Testis (tissue), 3 donors: ENCODE measurements around the gene PTPRR. TPM values are rescaled to one million over a fixed set of nuclear protein-coding genes. Genes with fewer than 3 reads are reported as not detected.

Experiments
- DNase-seq: peaks from one replicate; pipeline ENCODE4 v3.0.0-alpha.2; 2019
- H3K27ac ChIP-seq, 2 donors: fragments of 200-600 bp; sonication (generic); one replicate each; pipeline ENCODE4 v1.5.1; 2019
- H3K27me3 ChIP-seq: fragments of 200-600 bp; sonication (generic); one replicate; pipeline ENCODE4 v1.5.1; 2019
- H3K36me3 ChIP-seq: fragments of 200-600 bp; sonication (generic); one replicate; pipeline ENCODE4 v1.5.1; 2017; ENCODE audit warnings: low read depth; ENCODE audit errors: missing control alignments
- H3K4me1 ChIP-seq: fragments of 200-600 bp; sonication (generic); one replicate; pipeline ENCODE4 v1.5.1; 2019
- H3K4me3 ChIP-seq, 2 donors: fragments of 200-600 bp; sonication (generic); one replicate each; pipeline ENCODE4 v1.5.1; 2017 to 2019
- H3K9me3 ChIP-seq: fragments of 200-600 bp; sonication (generic); one replicate; pipeline ENCODE4 v1.5.1; 2017
- POLR2A ChIP-seq: fragments of 450-650 bp; IDR thresholded peaks from one replicate; pipeline ENCODE4 v1.6.1; 2017; ENCODE audit warnings: antibody characterized with exemption, mild to moderate bottlenecking, moderate library complexity
- WGBS, 2 donors: methylation state at CpG; one replicate each; pipeline ENCODE4 v1.1.5; 2018; 5-methylcytosine and 5-hydroxymethylcytosine counted together
- intact Hi-C: fragments of 100-400 bp; cut with DNase I; formaldehyde crosslinking; loops from one replicate; pipeline ENCODE4 v1.15.1; 2023; ENCODE audit warnings: low total_unique reads
- polyA plus RNA-seq: library from polyadenylated mRNA; stranded (reverse); fragments of 350-450 nt; fragmentation: Illumina TruSeq; extraction: RNeasy Lipid Tissue Mini Kit (QIAGEN cat#74804); gene quantifications from one replicate; pipeline ENCODE4 v1.2.3, GENCODE V29; 2014; ENCODE audit warnings: low read depth, low replicate concordance; ENCODE audit not compliant: insufficient read depth
- total RNA-seq, 2 donors: library from RNA; depleted of rRNA; stranded (reverse); fragments of >200 nt; gene quantifications; one replicate each; pipeline ENCODE4 v1.2.3, GENCODE V29; 2016
- TF ChIP-seq, protein P1 (sequence below), 3 experiments: fragments of 450-650 bp in 2 of 3; fragments of 200-600 bp in 1 of 3; sonication (generic) in 1 of 3; IDR thresholded peaks; one replicate each; pipeline ENCODE4 v1.5.1; 2016 to 2019; ENCODE audit warnings: antibody characterized with exemption in 3 of 3, mild to moderate bottlenecking in 2 of 3, moderate library complexity in 1 of 3

PTPRR gene
- total and polyA plus RNA-seq, 3 donors from 2014 or later, result 0.16 to 0.43 (median 0.24) TPM

DNA sequence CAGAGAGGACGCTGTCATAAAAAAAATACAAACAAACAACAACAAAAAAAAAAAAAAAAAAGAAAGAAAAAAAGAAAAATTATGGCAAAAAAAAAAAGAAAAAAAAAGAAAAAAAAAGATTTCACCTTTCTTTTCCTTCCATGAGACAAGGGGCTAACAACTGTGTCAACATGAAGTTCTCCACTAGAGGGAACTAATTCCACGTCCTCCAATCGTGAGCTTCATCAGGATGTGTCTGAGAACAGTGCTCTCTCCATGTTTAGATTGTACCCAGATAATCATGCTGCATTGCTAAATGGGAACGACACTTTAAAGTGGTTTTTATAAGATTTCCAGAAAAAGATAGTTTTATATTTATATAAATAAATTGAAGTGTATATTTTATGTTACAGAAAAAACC lies 187.2 kb downstream of the PTPRR start:
- Histone ChIP-seq H3K4me1 (no peaks in the 10 kb centered on the region), H3K27ac (no peak overlapping the region), H3K27me3 (no peaks in the 10 kb centered on the region), H3K36me3 (no peaks in the 10 kb centered on the region), H3K9me3 (no peaks in the 10 kb centered on the region), H3K4me3 (no peak overlapping the region)
- peak; percentile 28 for DNase-seq
- TF ChIP-seq, protein P1, sequence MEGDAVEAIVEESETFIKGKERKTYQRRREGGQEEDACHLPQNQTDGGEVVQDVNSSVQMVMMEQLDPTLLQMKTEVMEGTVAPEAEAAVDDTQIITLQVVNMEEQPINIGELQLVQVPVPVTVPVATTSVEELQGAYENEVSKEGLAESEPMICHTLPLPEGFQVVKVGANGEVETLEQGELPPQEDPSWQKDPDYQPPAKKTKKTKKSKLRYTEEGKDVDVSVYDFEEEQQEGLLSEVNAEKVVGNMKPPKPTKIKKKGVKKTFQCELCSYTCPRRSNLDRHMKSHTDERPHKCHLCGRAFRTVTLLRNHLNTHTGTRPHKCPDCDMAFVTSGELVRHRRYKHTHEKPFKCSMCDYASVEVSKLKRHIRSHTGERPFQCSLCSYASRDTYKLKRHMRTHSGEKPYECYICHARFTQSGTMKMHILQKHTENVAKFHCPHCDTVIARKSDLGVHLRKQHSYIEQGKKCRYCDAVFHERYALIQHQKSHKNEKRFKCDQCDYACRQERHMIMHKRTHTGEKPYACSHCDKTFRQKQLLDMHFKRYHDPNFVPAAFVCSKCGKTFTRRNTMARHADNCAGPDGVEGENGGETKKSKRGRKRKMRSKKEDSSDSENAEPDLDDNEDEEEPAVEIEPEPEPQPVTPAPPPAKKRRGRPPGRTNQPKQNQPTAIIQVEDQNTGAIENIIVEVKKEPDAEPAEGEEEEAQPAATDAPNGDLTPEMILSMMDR (IDR thresholded peaks at IDR 0.05), result peak; percentile 20 to 78 (median 62)
- no peak for TF ChIP-seq POLR2A
- intact Hi-C loops, result loop anchor here (10.0 kb wide), 1 partner anchor 281 kb away; no protein-coding TSS in a partner anchor
- WGBS, 2 donors, result 6 to 15% methylated on average over 4 of the region's 4 CpGs

DNA sequence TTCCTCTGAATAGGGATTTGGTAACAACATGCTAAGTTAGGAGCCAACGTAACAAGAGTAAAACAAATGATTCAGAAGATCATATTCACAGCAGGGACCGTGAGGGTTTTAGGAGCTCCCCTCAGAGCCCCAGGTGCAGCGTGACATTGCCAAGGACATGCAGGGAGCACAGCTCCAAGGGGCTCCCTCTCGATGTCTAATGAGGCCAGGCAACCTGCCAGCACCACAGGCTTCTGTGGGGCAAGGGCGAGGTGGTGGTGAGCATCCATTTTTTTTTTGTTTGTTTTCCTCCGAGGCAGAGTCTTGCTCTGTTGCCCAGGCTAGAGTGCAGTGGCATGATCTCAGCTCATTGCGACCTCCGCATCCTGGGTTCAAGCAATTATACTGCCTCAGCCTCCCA lies 188.3 kb downstream of the PTPRR start:
- 60 to 62% methylated on average over 8 of the region's 8 CpGs for WGBS, 2 donors
- H3K36me3 ChIP-seq, result no peaks in the 10 kb centered on the region

GRCh38 chr12:70730675-70731180 lies 189.8 kb downstream of the PTPRR start:
- Histone ChIP-seq H3K4me3 (no peak overlapping the region), H3K27ac (no peak overlapping the region), H3K27me3 (no peaks in the 10 kb centered on the region), H3K9me3 (no peaks in the 10 kb centered on the region), H3K4me1 (no peaks in the 10 kb centered on the region), H3K36me3 (no peaks in the 10 kb centered on the region)
- intact Hi-C loops, result loop anchor here (10.0 kb wide), 1 partner anchor 284 kb away; no protein-coding TSS in a partner anchor
- no peak for DNase-seq
- 83 to 84% methylated on average over 2 of the region's 2 CpGs for WGBS, 2 donors
- TF ChIP-seq POLR2A, result no peak

More for the DNA sequence above, 188.3 kb downstream of the PTPRR start:
- TF ChIP-seq, protein P1 (IDR thresholded peaks at IDR 0.05), result no peak
- Histone ChIP-seq H3K27ac (no peak overlapping the region), H3K27me3 (no peaks in the 10 kb centered on the region), H3K4me1 (no peaks in the 10 kb centered on the region), H3K9me3 (no peaks in the 10 kb centered on the region), H3K4me3 (no peak overlapping the region)
- DNase-seq, result no peak
- intact Hi-C loops, result loop anchor here (10.0 kb wide), 1 partner anchor 283 kb away; no protein-coding TSS in a partner anchor

DNA sequence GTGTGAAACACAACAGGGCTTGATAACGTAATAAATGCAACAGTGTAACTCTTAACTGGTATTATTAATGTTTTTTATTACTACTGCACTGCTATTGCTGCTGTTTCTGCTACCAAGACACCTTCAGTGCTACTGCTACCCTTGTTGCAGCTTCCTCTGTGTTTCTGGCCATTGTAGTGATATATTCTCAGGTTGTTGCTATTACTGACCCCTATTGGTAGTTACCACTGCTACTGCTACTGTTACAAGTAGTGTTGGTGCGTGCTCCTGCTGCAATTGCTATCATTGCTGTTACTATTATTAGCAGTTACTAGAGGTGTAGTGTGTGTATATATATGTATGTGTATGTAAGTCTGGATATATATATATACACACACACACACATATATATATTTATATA lies 196.1 kb downstream of the PTPRR start:
- intact Hi-C loops, result loop anchor here (10.0 kb wide), 1 partner anchor 130 kb away; no protein-coding TSS in a partner anchor
- H3K27me3 ChIP-seq, result no peaks in the 10 kb centered on the region
- H3K9me3 ChIP-seq, result no peaks in the 10 kb centered on the region
- TF ChIP-seq POLR2A, result no peak
- TF ChIP-seq, protein P1 (IDR thresholded peaks at IDR 0.05), result no peak
- 57 to 73% methylated on average over 2 of the region's 2 CpGs for WGBS, 2 donors
- DNase-seq, result no peak
- no peak overlapping the region for H3K4me3 ChIP-seq
- H3K4me1 ChIP-seq, result no peaks in the 10 kb centered on the region
- no peaks in the 10 kb centered on the region for H3K36me3 ChIP-seq
- no peak overlapping the region for H3K27ac ChIP-seq

DNA sequence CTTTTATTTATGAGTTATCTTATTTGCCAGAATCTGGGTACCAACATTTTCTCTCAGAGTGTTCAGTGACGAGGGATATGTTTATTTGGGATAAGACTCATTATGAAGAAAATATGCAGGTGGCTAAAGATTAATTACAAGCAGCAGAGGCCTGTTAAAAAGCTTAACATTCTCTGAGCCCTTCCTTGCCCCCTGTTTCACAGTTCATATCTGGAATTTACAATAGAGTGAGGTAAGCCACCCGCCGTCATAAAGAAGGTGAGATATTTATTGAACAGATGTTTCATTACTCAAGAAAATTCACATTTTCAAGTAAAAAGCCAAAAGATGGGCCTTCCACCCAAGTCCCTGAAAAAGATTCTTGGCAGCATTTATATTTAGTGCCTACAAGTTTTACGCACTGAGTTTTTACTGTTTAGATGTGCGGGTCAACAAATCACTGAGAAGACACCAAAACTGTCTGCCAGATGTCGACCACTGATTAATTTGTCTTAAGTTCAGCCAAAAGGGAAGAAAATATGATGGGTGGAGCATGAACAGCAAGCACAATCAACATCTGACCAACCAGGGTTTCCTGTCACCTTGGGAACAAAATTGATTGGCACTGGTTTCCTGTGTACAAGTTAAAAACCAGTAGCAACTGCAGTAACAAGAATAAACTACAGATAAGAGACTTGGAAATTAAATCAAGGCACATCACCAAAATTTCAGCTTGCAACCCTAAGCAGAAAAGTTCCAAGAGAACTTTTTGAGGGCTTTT lies 197.8 kb downstream of the PTPRR start:
- TF ChIP-seq, protein P1 (IDR thresholded peaks at IDR 0.05), result no peak
- TF ChIP-seq POLR2A, result no peak
- H3K4me1 ChIP-seq, result no peaks in the 10 kb centered on the region
- no peak overlapping the region for H3K27ac ChIP-seq
- H3K27me3 ChIP-seq, result no peaks in the 10 kb centered on the region
- H3K4me3 ChIP-seq, result no peak overlapping the region
- no peaks in the 10 kb centered on the region for H3K9me3 ChIP-seq
- intact Hi-C loops, result loop anchor here (10.0 kb wide), 1 partner anchor 128 kb away; no protein-coding TSS in a partner anchor
- no peaks in the 10 kb centered on the region for H3K36me3 ChIP-seq
- 69 to 71% methylated on average over 6 of the region's 6 CpGs for WGBS, 2 donors
- DNase-seq, result no peak
